H9 (cell line): ENCODE measurements around the gene PCDH11Y. TPM values are rescaled to one million over a fixed set of nuclear protein-coding genes. Genes with fewer than 3 reads are reported as not detected.
"Not testable (repeated sequence)": the region's sequence is repeated elsewhere in the genome, so short reads cannot be mapped to it uniquely, and the experiment has no call there.

Experiments
- DNase-seq: peaks from one replicate; pipeline ENCODE4 v3.0.0-alpha.2; 2017
- H2AFZ ChIP-seq: one replicate; pipeline ENCODE4 v1.6.1; 2013; ENCODE audit warnings: mild to moderate bottlenecking, low read length, control low read depth, moderate library complexity
- H2AK5ac ChIP-seq: 2 replicates; pipeline ENCODE4 v1.6.1; 2013; ENCODE audit warnings: low read length, control low read depth, mixed read lengths; ENCODE audit not compliant: insufficient read length
- H2BK120ac ChIP-seq: one replicate; pipeline ENCODE4 v1.6.1; 2013; ENCODE audit warnings: low read depth, mild to moderate bottlenecking, low read length, control low read depth, inconsistent platforms; ENCODE audit not compliant: poor library complexity, severe bottlenecking
- H2BK12ac ChIP-seq: 2 replicates; pipeline ENCODE4 v1.6.1; 2013; ENCODE audit warnings: low read length, control low read depth, mixed read lengths, low read depth; ENCODE audit not compliant: insufficient read length
- H2BK15ac ChIP-seq: 2 replicates; pipeline ENCODE4 v1.6.1; 2013; ENCODE audit warnings: low read depth, low read length, control low read depth
- H2BK20ac ChIP-seq: one replicate; pipeline ENCODE4 v1.6.1; 2013; ENCODE audit warnings: low read depth, mild to moderate bottlenecking, low read length, control low read depth, inconsistent platforms; ENCODE audit not compliant: poor library complexity, severe bottlenecking
- H2BK5ac ChIP-seq: 2 replicates; pipeline ENCODE4 v1.6.1; 2013; ENCODE audit warnings: low read length, control low read depth, mixed read lengths; ENCODE audit not compliant: insufficient read length
- H3K14ac ChIP-seq: 2 replicates; pipeline ENCODE4 v1.6.1; 2013; ENCODE audit warnings: low read length, control low read depth; ENCODE audit not compliant: insufficient read depth
- H3K18ac ChIP-seq: 2 replicates; pipeline ENCODE4 v1.6.1; 2013; ENCODE audit warnings: low read depth, mild to moderate bottlenecking, mixed read lengths, low read length, control low read depth; ENCODE audit not compliant: insufficient read length
- H3K23ac ChIP-seq: 2 replicates; pipeline ENCODE4 v1.6.1; 2013; ENCODE audit warnings: low read length, control low read depth, mixed read lengths, low read depth; ENCODE audit not compliant: insufficient read length
- H3K23me2 ChIP-seq: 2 replicates; pipeline ENCODE4 v1.6.1; 2013; ENCODE audit warnings: low read depth, mild to moderate bottlenecking, mixed read lengths, low read length, control low read depth; ENCODE audit not compliant: insufficient read length, poor library complexity, severe bottlenecking
- H3K27ac ChIP-seq: 2 replicates; pipeline ENCODE4 v1.5.1; 2013; ENCODE audit warnings: low read length, control low read depth, mixed read lengths, low read depth; ENCODE audit not compliant: insufficient read length
- H3K27me3 ChIP-seq: 2 replicates; pipeline ENCODE4 v1.6.1; 2013; ENCODE audit warnings: low read length, control low read depth, inconsistent platforms; ENCODE audit not compliant: insufficient read depth
- H3K4ac ChIP-seq: 2 replicates; pipeline ENCODE4 v1.6.1; 2013; ENCODE audit warnings: low read depth, mild to moderate bottlenecking, control low read depth, inconsistent platforms, low read length, moderate library complexity
- H3K4me1 ChIP-seq: 2 replicates; pipeline ENCODE4 v1.6.1; 2013; ENCODE audit warnings: low read length, control low read depth, inconsistent platforms; ENCODE audit not compliant: insufficient read depth
- H3K4me2 ChIP-seq: 2 replicates; pipeline ENCODE4 v1.6.1; 2013; ENCODE audit warnings: low read length, control low read depth, mixed read lengths; ENCODE audit not compliant: insufficient read length, insufficient read depth
- H3K56ac ChIP-seq: 2 replicates; pipeline ENCODE4 v1.6.1; 2013; ENCODE audit warnings: low read depth, mild to moderate bottlenecking, mixed read lengths, low read length, control low read depth; ENCODE audit not compliant: insufficient read length
- H3K79me1 ChIP-seq: 2 replicates; pipeline ENCODE4 v1.6.1; 2013; ENCODE audit warnings: low read depth, mild to moderate bottlenecking, moderate library complexity, low read length, control low read depth, inconsistent platforms; ENCODE audit not compliant: insufficient read depth, poor library complexity, severe bottlenecking
- H3K79me2 ChIP-seq: 2 replicates; pipeline ENCODE4 v1.6.1; 2013; ENCODE audit warnings: low read length, control low read depth, inconsistent platforms; ENCODE audit not compliant: insufficient read depth
- H3K9ac ChIP-seq: 2 replicates; pipeline ENCODE4 v1.6.1; 2013; ENCODE audit warnings: low read length, control low read depth, mixed read lengths; ENCODE audit not compliant: insufficient read length; ENCODE audit errors: extremely low read depth
- H3K9me3 ChIP-seq: one replicate; pipeline ENCODE4 v1.6.1; 2013; ENCODE audit warnings: low read depth, low read length, inconsistent platforms; ENCODE audit not compliant: control insufficient read depth
- H3T11ph ChIP-seq: one replicate; pipeline ENCODE4 v1.6.1; 2013; ENCODE audit warnings: mild to moderate bottlenecking, low read length, control low read depth, inconsistent platforms
- H4K20me1 ChIP-seq: one replicate; pipeline ENCODE4 v1.6.1; 2013; ENCODE audit not compliant: control insufficient read depth, insufficient read length, insufficient read depth
- H4K5ac ChIP-seq: 2 replicates; pipeline ENCODE4 v1.6.1; 2013; ENCODE audit warnings: low read depth, mild to moderate bottlenecking, mixed read lengths, low read length, control low read depth; ENCODE audit not compliant: insufficient read length
- H4K8ac ChIP-seq: replicated peaks from 2 replicates; pipeline ENCODE4 v1.6.1; 2013; ENCODE audit warnings: low read length, control low read depth, mixed read lengths, low read depth; ENCODE audit not compliant: insufficient read length
- H4K91ac ChIP-seq: 2 replicates; pipeline ENCODE4 v1.6.1; 2013; ENCODE audit warnings: low read depth, mild to moderate bottlenecking, moderate library complexity, mixed read lengths, low read length, control low read depth; ENCODE audit not compliant: insufficient read length
- H3K27ac Mint-ChIP-seq, 3 experiments: 2 replicates in 2 of 3; 3 replicates in 1 of 3; pipeline ENCODE4 v1.8.0; 2020 to 2021; ENCODE audit warnings: mixed read lengths in 3 of 3, mild to moderate bottlenecking in 1 of 3, moderate library complexity in 1 of 3
- H3K27me3 Mint-ChIP-seq: 2 replicates; pipeline ENCODE4 v1.8.0; 2021; ENCODE audit warnings: low read depth, mild to moderate bottlenecking, moderate library complexity, mixed read lengths
- H3K36me3 Mint-ChIP-seq, 3 experiments: 2 replicates in 2 of 3; 3 replicates in 1 of 3; pipeline ENCODE4 v1.8.0; 2020 to 2021; ENCODE audit warnings: low read depth in 3 of 3, mixed read lengths in 3 of 3; ENCODE audit not compliant: insufficient read depth in 1 of 3
- H3K4me1 Mint-ChIP-seq, 2 experiments: 2 replicates each; pipeline ENCODE4 v1.8.0; 2020; ENCODE audit warnings: mixed read lengths in 2 of 2
- H3K4me3 Mint-ChIP-seq, 2 experiments: 2 replicates in 1 of 2; 3 replicates in 1 of 2; pipeline ENCODE4 v1.8.0; 2020 to 2021; ENCODE audit warnings: mild to moderate bottlenecking in 2 of 2, mixed read lengths in 2 of 2, moderate library complexity in 1 of 2
- H3K9me3 Mint-ChIP-seq, 2 experiments: 2 replicates in 1 of 2; 3 replicates in 1 of 2; pipeline ENCODE4 v1.8.0; 2020; ENCODE audit warnings: mild to moderate bottlenecking in 2 of 2, mixed read lengths in 2 of 2, moderate library complexity in 1 of 2
- WGBS: extraction: QIAGEN DNeasy Blood & Tissue Kit; methylation state at CpG from one replicate; pipeline ENCODE4 v1.1.7; 2013; ENCODE audit warnings: missing lambda C conversion rate, low lambda C conversion rate, mixed read lengths; ENCODE audit not compliant: insufficient read length; ENCODE audit errors: extremely low coverage; 5-methylcytosine and 5-hydroxymethylcytosine counted together
- total RNA-seq: library from RNA; stranded (reverse); gene quantifications from 2 replicates; pipeline ENCODE4 v1.2.1, GENCODE V29; 2021

The PCDH11Y gene
- total RNA-seq, 1 experiment from 2014 or later = 1.4 TPM

GRCh38 chrY:5709788-5710381, 709.8 kb downstream of the PCDH11Y start:
- H3K23me2 ChIP-seq, H3K79me1 ChIP-seq, H3K9me3 Mint-ChIP-seq, H3K4ac ChIP-seq, H2BK15ac ChIP-seq, H4K5ac ChIP-seq, H4K8ac ChIP-seq, H3K79me2 ChIP-seq, H3T11ph ChIP-seq, H3K4me1 Mint-ChIP-seq, H3K27me3 Mint-ChIP-seq, H3K23ac ChIP-seq, H3K9me3 ChIP-seq, DNase-seq, H2BK20ac ChIP-seq, H3K18ac ChIP-seq, H2BK120ac ChIP-seq, H4K91ac ChIP-seq, H3K9ac ChIP-seq, H3K27ac ChIP-seq, H3K36me3 Mint-ChIP-seq, H3K14ac ChIP-seq, H3K27me3 ChIP-seq, H3K4me3 Mint-ChIP-seq, H3K4me2 ChIP-seq, H3K56ac ChIP-seq, H4K20me1 ChIP-seq, H2BK12ac ChIP-seq, H2AFZ ChIP-seq, H3K27ac Mint-ChIP-seq, H2AK5ac ChIP-seq, H3K4me1 ChIP-seq, H2BK5ac ChIP-seq: not testable (repeated sequence)
- WGBS = no CpG with 5 or more reads among the region's 1 CpG

- not testable (repeated sequence) for DNase-seq, H3K9me3 ChIP-seq, H3K56ac ChIP-seq, H3K9ac ChIP-seq, H3K4me3 Mint-ChIP-seq, H2BK12ac ChIP-seq, H2BK120ac ChIP-seq, H4K5ac ChIP-seq, H3K4me2 ChIP-seq, H3K4me1 Mint-ChIP-seq, H4K8ac ChIP-seq, H3K27me3 ChIP-seq, H3K23me2 ChIP-seq, H3K23ac ChIP-seq, H2BK20ac ChIP-seq, H2BK15ac ChIP-seq, H2AK5ac ChIP-seq, H2AFZ ChIP-seq, H3K18ac ChIP-seq, H3K14ac ChIP-seq, H3K9me3 Mint-ChIP-seq, H3K79me1 ChIP-seq, H3K27me3 Mint-ChIP-seq, H3K4me1 ChIP-seq, H3K27ac ChIP-seq, H4K20me1 ChIP-seq, H3K36me3 Mint-ChIP-seq, H3T11ph ChIP-seq, H3K27ac Mint-ChIP-seq, H3K79me2 ChIP-seq, H4K91ac ChIP-seq, H2BK5ac ChIP-seq, H3K4ac ChIP-seq
- no CpG with 5 or more reads among the region's 3 CpGs for WGBS
These were observed 761.3 kb downstream of the PCDH11Y start for GRCh38 chrY:5761403-5761802.
